WTC11 (cell line): Measurements from ENCODE around the gene PRICKLE1.

Experiments
- ELF4 ChIP-seq: sonication (generic); formaldehyde crosslinking; IDR thresholded peaks from 2 replicates; pipeline ENCODE4 v1.8.1; 2022; ENCODE audit warnings: low read depth, mild to moderate bottlenecking, moderate library complexity, missing genetic modification reagents
- NR2C2 ChIP-seq: sonication (generic); formaldehyde crosslinking; IDR thresholded peaks from 2 replicates; pipeline ENCODE4 v1.8.0; 2022; ENCODE audit warnings: mild to moderate bottlenecking, missing genetic modification reagents
- USF1 ChIP-seq: sonication (generic); formaldehyde crosslinking; IDR thresholded peaks from 2 replicates; pipeline ENCODE4 v1.8.0; 2022; ENCODE audit warnings: mild to moderate bottlenecking, missing genetic modification reagents
- ZNF138 ChIP-seq: sonication (generic); formaldehyde crosslinking; conservative IDR thresholded peaks from 2 replicates; pipeline ENCODE4 v1.8.1; 2022; ENCODE audit warnings: mild to moderate bottlenecking, moderate library complexity, missing genetic modification reagents
- TF ChIP-seq, protein P1 (sequence below): sonication (generic); formaldehyde crosslinking; IDR thresholded peaks from 2 replicates; pipeline ENCODE4 v1.8.1; 2023; ENCODE audit warnings: mild to moderate bottlenecking, missing genetic modification reagents, moderate library complexity
- TF ChIP-seq, protein P2 (sequence below): fragments of 200-600 bp; IDR thresholded peaks from 2 replicates; pipeline ENCODE4 v1.8.0; 2022; ENCODE audit warnings: antibody characterized with exemption
- TF ChIP-seq, protein P3 (sequence below): sonication (generic); formaldehyde crosslinking; IDR thresholded peaks from 2 replicates; pipeline ENCODE4 v1.8.0; 2022; ENCODE audit warnings: missing genetic modification reagents
- TF ChIP-seq, protein P4 (sequence below): sonication (generic); formaldehyde crosslinking; IDR thresholded peaks from 2 replicates; pipeline ENCODE4 v1.8.1; 2022; ENCODE audit warnings: mild to moderate bottlenecking, missing genetic modification reagents, moderate library complexity, borderline replicate concordance
- TF ChIP-seq, protein P5 (sequence below): sonication (generic); formaldehyde crosslinking; IDR thresholded peaks from 2 replicates; pipeline ENCODE4 v1.8.1; 2023; ENCODE audit warnings: mild to moderate bottlenecking, missing genetic modification reagents, moderate library complexity

DNA sequence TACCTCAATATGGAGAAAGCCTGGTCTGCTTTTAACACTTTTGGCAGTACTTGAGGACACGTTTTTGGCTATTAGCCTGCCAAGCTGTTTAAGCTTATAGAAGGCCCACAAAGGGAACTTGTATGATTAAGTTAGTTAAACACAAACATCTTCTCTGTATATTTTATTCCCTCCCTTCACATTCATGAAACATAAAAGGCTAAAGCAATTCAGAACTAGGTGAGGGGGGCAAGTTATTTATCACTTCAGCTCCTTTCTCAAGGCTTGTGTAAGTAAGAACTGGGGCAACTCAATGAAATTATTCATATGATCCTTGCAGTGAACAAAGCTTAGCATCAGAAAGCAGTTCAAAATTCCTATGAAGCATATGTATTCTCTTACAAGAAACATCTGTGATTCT lies 7.5 kb downstream of the PRICKLE1 start:
- TF ChIP-seq, protein P1, sequence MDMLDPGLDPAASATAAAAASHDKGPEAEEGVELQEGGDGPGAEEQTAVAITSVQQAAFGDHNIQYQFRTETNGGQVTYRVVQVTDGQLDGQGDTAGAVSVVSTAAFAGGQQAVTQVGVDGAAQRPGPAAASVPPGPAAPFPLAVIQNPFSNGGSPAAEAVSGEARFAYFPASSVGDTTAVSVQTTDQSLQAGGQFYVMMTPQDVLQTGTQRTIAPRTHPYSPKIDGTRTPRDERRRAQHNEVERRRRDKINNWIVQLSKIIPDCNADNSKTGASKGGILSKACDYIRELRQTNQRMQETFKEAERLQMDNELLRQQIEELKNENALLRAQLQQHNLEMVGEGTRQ (CRISPR knock-in tag): no peak
- TF ChIP-seq NR2C2 (CRISPR knock-in tag): no peak
- TF ChIP-seq, protein P2, sequence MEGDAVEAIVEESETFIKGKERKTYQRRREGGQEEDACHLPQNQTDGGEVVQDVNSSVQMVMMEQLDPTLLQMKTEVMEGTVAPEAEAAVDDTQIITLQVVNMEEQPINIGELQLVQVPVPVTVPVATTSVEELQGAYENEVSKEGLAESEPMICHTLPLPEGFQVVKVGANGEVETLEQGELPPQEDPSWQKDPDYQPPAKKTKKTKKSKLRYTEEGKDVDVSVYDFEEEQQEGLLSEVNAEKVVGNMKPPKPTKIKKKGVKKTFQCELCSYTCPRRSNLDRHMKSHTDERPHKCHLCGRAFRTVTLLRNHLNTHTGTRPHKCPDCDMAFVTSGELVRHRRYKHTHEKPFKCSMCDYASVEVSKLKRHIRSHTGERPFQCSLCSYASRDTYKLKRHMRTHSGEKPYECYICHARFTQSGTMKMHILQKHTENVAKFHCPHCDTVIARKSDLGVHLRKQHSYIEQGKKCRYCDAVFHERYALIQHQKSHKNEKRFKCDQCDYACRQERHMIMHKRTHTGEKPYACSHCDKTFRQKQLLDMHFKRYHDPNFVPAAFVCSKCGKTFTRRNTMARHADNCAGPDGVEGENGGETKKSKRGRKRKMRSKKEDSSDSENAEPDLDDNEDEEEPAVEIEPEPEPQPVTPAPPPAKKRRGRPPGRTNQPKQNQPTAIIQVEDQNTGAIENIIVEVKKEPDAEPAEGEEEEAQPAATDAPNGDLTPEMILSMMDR: no peak
- no peak for TF ChIP-seq ELF4 (CRISPR knock-in tag)
- TF ChIP-seq, protein P3, sequence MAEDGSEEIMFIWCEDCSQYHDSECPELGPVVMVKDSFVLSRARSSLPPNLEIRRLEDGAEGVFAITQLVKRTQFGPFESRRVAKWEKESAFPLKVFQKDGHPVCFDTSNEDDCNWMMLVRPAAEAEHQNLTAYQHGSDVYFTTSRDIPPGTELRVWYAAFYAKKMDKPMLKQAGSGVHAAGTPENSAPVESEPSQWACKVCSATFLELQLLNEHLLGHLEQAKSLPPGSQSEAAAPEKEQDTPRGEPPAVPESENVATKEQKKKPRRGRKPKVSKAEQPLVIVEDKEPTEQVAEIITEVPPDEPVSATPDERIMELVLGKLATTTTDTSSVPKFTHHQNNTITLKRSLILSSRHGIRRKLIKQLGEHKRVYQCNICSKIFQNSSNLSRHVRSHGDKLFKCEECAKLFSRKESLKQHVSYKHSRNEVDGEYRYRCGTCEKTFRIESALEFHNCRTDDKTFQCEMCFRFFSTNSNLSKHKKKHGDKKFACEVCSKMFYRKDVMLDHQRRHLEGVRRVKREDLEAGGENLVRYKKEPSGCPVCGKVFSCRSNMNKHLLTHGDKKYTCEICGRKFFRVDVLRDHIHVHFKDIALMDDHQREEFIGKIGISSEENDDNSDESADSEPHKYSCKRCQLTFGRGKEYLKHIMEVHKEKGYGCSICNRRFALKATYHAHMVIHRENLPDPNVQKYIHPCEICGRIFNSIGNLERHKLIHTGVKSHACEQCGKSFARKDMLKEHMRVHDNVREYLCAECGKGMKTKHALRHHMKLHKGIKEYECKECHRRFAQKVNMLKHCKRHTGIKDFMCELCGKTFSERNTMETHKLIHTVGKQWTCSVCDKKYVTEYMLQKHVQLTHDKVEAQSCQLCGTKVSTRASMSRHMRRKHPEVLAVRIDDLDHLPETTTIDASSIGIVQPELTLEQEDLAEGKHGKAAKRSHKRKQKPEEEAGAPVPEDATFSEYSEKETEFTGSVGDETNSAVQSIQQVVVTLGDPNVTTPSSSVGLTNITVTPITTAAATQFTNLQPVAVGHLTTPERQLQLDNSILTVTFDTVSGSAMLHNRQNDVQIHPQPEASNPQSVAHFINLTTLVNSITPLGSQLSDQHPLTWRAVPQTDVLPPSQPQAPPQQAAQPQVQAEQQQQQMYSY (CRISPR knock-in tag): no peak
- TF ChIP-seq, protein P4, sequence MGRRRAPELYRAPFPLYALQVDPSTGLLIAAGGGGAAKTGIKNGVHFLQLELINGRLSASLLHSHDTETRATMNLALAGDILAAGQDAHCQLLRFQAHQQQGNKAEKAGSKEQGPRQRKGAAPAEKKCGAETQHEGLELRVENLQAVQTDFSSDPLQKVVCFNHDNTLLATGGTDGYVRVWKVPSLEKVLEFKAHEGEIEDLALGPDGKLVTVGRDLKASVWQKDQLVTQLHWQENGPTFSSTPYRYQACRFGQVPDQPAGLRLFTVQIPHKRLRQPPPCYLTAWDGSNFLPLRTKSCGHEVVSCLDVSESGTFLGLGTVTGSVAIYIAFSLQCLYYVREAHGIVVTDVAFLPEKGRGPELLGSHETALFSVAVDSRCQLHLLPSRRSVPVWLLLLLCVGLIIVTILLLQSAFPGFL (CRISPR knock-in tag): no peak
- no peak for TF ChIP-seq ZNF138 (CRISPR knock-in tag)
- no peak for TF ChIP-seq USF1
- TF ChIP-seq, protein P5, sequence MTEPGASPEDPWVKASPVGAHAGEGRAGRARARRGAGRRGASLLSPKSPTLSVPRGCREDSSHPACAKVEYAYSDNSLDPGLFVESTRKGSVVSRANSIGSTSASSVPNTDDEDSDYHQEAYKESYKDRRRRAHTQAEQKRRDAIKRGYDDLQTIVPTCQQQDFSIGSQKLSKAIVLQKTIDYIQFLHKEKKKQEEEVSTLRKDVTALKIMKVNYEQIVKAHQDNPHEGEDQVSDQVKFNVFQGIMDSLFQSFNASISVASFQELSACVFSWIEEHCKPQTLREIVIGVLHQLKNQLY: no peak
